NB4 (cell line): ENCODE results near the gene ADAMTS6.

Source experiments
- POLR2A ChIP-seq: IDR thresholded peaks from 2 replicates; pipeline ENCODE4 v1.6.1; 2011; ENCODE audit warnings: mild to moderate bottlenecking; ENCODE audit not compliant: insufficient read length; ENCODE audit errors: extremely low read depth
- TF ChIP-seq, protein P1 (sequence below): IDR thresholded peaks from one replicate; pipeline ENCODE4 v1.5.1; 2012; ENCODE audit warnings: low read depth, low read length

DNA sequence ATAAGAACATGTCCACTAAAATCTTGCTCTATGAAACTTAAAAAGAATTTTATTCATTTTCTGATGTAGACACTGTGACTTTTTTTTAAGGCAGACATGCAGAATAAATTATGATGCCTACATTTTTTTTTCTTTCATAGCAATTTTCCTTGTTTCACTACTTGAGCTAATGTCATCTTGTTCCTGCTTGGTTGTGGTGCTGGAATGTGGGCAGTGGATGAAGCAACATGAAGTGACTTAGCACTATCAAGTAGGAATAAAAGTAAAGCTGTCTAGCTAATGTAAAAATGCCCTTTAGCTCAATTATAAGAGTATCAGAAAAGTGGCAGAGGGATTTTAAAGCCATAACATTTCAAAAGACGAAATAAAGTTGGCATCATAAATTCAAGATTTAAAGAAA is 191.0 kb downstream of the ADAMTS6 start:
- TF ChIP-seq, protein P1, sequence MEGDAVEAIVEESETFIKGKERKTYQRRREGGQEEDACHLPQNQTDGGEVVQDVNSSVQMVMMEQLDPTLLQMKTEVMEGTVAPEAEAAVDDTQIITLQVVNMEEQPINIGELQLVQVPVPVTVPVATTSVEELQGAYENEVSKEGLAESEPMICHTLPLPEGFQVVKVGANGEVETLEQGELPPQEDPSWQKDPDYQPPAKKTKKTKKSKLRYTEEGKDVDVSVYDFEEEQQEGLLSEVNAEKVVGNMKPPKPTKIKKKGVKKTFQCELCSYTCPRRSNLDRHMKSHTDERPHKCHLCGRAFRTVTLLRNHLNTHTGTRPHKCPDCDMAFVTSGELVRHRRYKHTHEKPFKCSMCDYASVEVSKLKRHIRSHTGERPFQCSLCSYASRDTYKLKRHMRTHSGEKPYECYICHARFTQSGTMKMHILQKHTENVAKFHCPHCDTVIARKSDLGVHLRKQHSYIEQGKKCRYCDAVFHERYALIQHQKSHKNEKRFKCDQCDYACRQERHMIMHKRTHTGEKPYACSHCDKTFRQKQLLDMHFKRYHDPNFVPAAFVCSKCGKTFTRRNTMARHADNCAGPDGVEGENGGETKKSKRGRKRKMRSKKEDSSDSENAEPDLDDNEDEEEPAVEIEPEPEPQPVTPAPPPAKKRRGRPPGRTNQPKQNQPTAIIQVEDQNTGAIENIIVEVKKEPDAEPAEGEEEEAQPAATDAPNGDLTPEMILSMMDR: no peak
- no peak for TF ChIP-seq POLR2A
